HepG2 (cell line): ENCODE measurements around the gene RPL5. TPM values are rescaled to one million over a fixed set of nuclear protein-coding genes. Genes with fewer than 3 reads are reported as not detected.

Experiments
- ATAC-seq: fragments of 200-7000 bp; cut with Tn5 transposase; 3 replicates; pipeline ENCODE4 v1.9.1; 2020; ENCODE audit warnings: mild to moderate bottlenecking, moderate library complexity
- BruUV-seq: library from RNA; stranded (reverse); fragments of 400-500 nt; replicated peaks from 2 replicates; lab custom pipeline; 2021; lab: Mats Ljungman, UMichigan
- CTCF ChIA-PET: fragments of 300-600 bp; formaldehyde crosslinking; extraction: SDS; loops from one replicate; lab custom pipeline; 2021; ENCODE audit warnings: low total read pairs, inconsistent platforms, low intra/inter-chr PET ratio; lab: Yijun Ruan, JAX
- POLR2A ChIA-PET: fragments of 350-600 bp; sonication (Branson Sonifier 250); formaldehyde crosslinking; loops from one replicate; lab custom pipeline; 2020; ENCODE audit warnings: antibody characterized with exemption, inconsistent platforms; lab: Yijun Ruan, JAX
- DNase-seq: peaks from one replicate; pipeline ENCODE4 v3.0.0-alpha.2; 2015; ENCODE audit warnings: low spot score
- FAIRE-seq: peaks from 3 replicates; lab custom pipeline; 2011; peaks lifted over from hg19 to GRCh38; lab: Jason Lieb, UNC
- H2AFZ ChIP-seq: one replicate; pipeline ENCODE4 v1.6.1; 2011; ENCODE audit warnings: low read length, inconsistent platforms
- H3K27ac ChIP-seq: fragments of 300-600 bp; 3 replicates; pipeline ENCODE4 v1.8.0; 2011; ENCODE audit warnings: mixed run types, mild to moderate bottlenecking, mixed read lengths, low read length, inconsistent platforms; ENCODE audit not compliant: insufficient read depth; ENCODE audit errors: extremely low read length
- H3K27me3 ChIP-seq, 2 experiments: fragments of 200-600 bp in 1 of 2; 2 replicates in 1 of 2; 3 replicates in 1 of 2; pipeline versions ENCODE4 v1.6.0 to v1.8.0; 2011; ENCODE audit warnings: low read length in 2 of 2, mild to moderate bottlenecking in 2 of 2, moderate library complexity in 2 of 2, inconsistent platforms in 1 of 2; ENCODE audit not compliant: insufficient read depth in 2 of 2, control insufficient read depth in 1 of 2
- H3K36me3 ChIP-seq, 2 experiments: fragments of 200-600 bp in 1 of 2; replicated peaks in 1 of 2; 2 replicates in 1 of 2; 3 replicates in 1 of 2; pipeline versions ENCODE4 v1.5.1 to v1.8.0; 2011; ENCODE audit warnings: low read length in 2 of 2, inconsistent platforms in 1 of 2; ENCODE audit not compliant: insufficient read depth in 2 of 2, control insufficient read depth in 1 of 2
- H3K4me1 ChIP-seq: 2 replicates; pipeline ENCODE4 v1.5.1; 2012; ENCODE audit warnings: low read length, inconsistent platforms; ENCODE audit not compliant: insufficient read depth
- H3K4me2 ChIP-seq: 2 replicates; pipeline ENCODE4 v1.6.0; 2011; ENCODE audit warnings: low read depth, low read length, inconsistent platforms
- H3K4me3 ChIP-seq, 3 experiments: fragments of 200-600 bp in 1 of 3; sonication (generic), shearing (Covaris generic) in 1 of 3; replicated peaks in 1 of 3; 2 replicates each; pipeline ENCODE4 v1.5.1; 2011 to 2016; ENCODE audit warnings: low read length in 3 of 3, inconsistent platforms in 2 of 3, low read depth in 2 of 3, mild to moderate bottlenecking in 2 of 3, control low read depth in 1 of 3, mixed read lengths in 1 of 3; ENCODE audit not compliant: insufficient read depth in 1 of 3
- H3K79me2 ChIP-seq: one replicate; pipeline ENCODE4 v1.6.1; 2011; ENCODE audit warnings: low read length, inconsistent platforms; ENCODE audit not compliant: insufficient read depth
- H3K9ac ChIP-seq: 2 replicates; pipeline ENCODE4 v1.6.0; 2011; ENCODE audit warnings: mild to moderate bottlenecking, low read depth, low read length, inconsistent platforms; ENCODE audit not compliant: insufficient read depth
- H3K9me3 ChIP-seq: 2 replicates; pipeline ENCODE4 v1.5.1; 2012; ENCODE audit warnings: mild to moderate bottlenecking, low read length
- H4K20me1 ChIP-seq: 2 replicates; pipeline ENCODE4 v1.6.0; 2011; ENCODE audit warnings: inconsistent platforms, mild to moderate bottlenecking, low read length, moderate library complexity; ENCODE audit not compliant: insufficient read depth
- ASH2L ChIP-seq: fragments of 300-600, 200-600 bp; sonication (generic); IDR thresholded peaks from 2 replicates; pipeline ENCODE4 v1.7.0; 2017; ENCODE audit warnings: low read depth, mild to moderate bottlenecking, moderate library complexity, mixed read lengths, low read length; ENCODE audit not compliant: insufficient read length
- ATF7-NPFF ChIP-seq: sonication (generic); formaldehyde crosslinking; IDR thresholded peaks from 2 replicates; pipeline ENCODE4 v1.8.1; 2023; ENCODE audit warnings: mild to moderate bottlenecking, low read depth, missing genetic modification reagents, moderate library complexity
- BRCA1 ChIP-seq: sonication (generic); formaldehyde crosslinking; IDR thresholded peaks from 2 replicates; pipeline ENCODE4 v1.4.0; 2020; ENCODE audit warnings: missing genetic modification reagents
- MBD4 ChIP-seq: IDR thresholded peaks from 2 replicates; pipeline ENCODE4 v1.6.1; 2012; ENCODE audit warnings: low read length, inconsistent platforms, borderline replicate concordance
- NAIF1 ChIP-seq: sonication (generic); formaldehyde crosslinking; IDR thresholded peaks from 2 replicates; pipeline ENCODE4 v1.5.0; 2020; ENCODE audit warnings: mild to moderate bottlenecking, missing genetic modification reagents, borderline replicate concordance
- NCOA1 ChIP-seq: sonication (generic); formaldehyde crosslinking; IDR thresholded peaks from 2 replicates; pipeline ENCODE4 v1.9.0; 2021; ENCODE audit warnings: missing genetic modification reagents
- NR2F2 ChIP-seq: IDR thresholded peaks from 2 replicates; pipeline ENCODE4 v1.6.1; 2012; ENCODE audit warnings: low read depth, inconsistent platforms, borderline replicate concordance
- SP1 ChIP-seq, 2 experiments: fragments of 450-650 bp in 1 of 2; sonication (generic) in 1 of 2; formaldehyde crosslinking in 1 of 2; IDR thresholded peaks; 2 replicates each; pipeline versions ENCODE4 v1.4.0 to v1.6.1; 2016 to 2020; ENCODE audit warnings: missing genetic modification reagents in 1 of 2
- ZNF569 ChIP-seq: sonication (generic); formaldehyde crosslinking; IDR thresholded peaks from 2 replicates; pipeline ENCODE4 v1.5.0; 2020; ENCODE audit warnings: mild to moderate bottlenecking, missing genetic modification reagents, moderate library complexity, borderline replicate concordance
- WGBS: methylation state at CpG from one replicate; pipeline ENCODE4 v1.1.6; 2017; ENCODE audit warnings: low lambda C conversion rate; 5-methylcytosine and 5-hydroxymethylcytosine counted together
- in situ Hi-C: cut with HindIII; loops from 2 replicates; pipeline ENCODE4 v1.10.0; 2017; ENCODE audit warnings: low pct_unique_long_range_greater_than_20kb; ENCODE audit not compliant: extremely low pct_ligation_motif_present
- intact Hi-C: fragments of 100-400 bp; cut with micrococcal nuclease; formaldehyde crosslinking; loops from one replicate; pipeline ENCODE4 v1.10.0; 2022; ENCODE audit not compliant: unreplicated experiment
- polyA plus RNA-seq, 8 experiments: library from polyadenylated mRNA; depleted of rRNA in 3 of 8; stranded (reverse) in 7 of 8; unstranded in 1 of 8; fragments of >200 nt; fragmentation: Illumina TruSeq in 4 of 8; extraction: Trizol in 4 of 8; gene quantifications; 2 replicates each; pipeline versions ENCODE4 v1.2.1 to v1.2.3, GENCODE V29; 2011 to 2016; ENCODE audit warnings: low read depth in 4 of 8, missing spikeins in 1 of 8, mixed read lengths in 1 of 8; ENCODE audit not compliant: insufficient read depth in 1 of 8
- total RNA-seq, 5 experiments: library from RNA; depleted of rRNA; stranded (reverse); fragments of >200 nt; fragmentation: Illumina TruSeq; extraction: Trizol; gene quantifications; 2 replicates each; pipeline ENCODE4 v1.2.3, GENCODE V29; 2016; ENCODE audit warnings: low read depth in 1 of 5
- TF ChIP-seq, protein P1 (sequence below): conservative IDR thresholded peaks from 2 replicates; pipeline ENCODE4 v1.6.1; 2018; ENCODE audit warnings: missing genetic modification reagents
- TF ChIP-seq, protein P2 (sequence below): sonication (generic); formaldehyde crosslinking; IDR thresholded peaks from 2 replicates; pipeline ENCODE4 v1.9.0; 2022; ENCODE audit warnings: low read depth, missing genetic modification reagents
- TF ChIP-seq, protein P3 (sequence below): sonication (generic); formaldehyde crosslinking; IDR thresholded peaks from 2 replicates; pipeline ENCODE4 v1.4.0; 2020; ENCODE audit warnings: missing genetic modification reagents
- TF ChIP-seq, protein P4 (sequence below): sonication (generic); formaldehyde crosslinking; IDR thresholded peaks from 2 replicates; pipeline ENCODE4 v1.5.1; 2020; ENCODE audit warnings: missing genetic modification reagents, mild to moderate bottlenecking, borderline replicate concordance

Gene RPL5
- total and polyA plus RNA-seq, 2 of the 13 experiments (the other 11 are each of a cell fraction or from before 2014, with no cell fraction given), result 2,304 to 2,520 TPM

DNA sequence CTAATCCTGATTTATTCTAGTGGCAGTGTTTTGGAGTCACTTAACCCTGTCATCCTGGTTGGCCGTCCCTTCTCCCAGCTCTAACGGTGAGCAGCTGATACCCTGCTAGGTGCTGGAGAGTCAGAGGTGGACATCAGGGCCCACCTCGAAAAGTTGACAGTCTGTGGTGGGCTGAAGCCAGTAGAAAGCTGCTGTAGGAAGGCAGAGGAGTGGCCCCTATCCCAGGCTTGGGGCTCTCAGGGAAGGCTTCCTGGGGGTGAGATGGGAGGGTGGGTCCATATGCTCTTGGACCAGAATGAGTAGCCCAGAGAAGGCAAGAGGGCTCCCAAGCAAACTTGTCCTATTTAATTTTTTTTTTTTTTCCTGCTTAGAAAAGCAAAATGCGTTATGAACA lies 475 bp upstream of the RPL5 start (continued):
- TF ChIP-seq, protein P1, sequence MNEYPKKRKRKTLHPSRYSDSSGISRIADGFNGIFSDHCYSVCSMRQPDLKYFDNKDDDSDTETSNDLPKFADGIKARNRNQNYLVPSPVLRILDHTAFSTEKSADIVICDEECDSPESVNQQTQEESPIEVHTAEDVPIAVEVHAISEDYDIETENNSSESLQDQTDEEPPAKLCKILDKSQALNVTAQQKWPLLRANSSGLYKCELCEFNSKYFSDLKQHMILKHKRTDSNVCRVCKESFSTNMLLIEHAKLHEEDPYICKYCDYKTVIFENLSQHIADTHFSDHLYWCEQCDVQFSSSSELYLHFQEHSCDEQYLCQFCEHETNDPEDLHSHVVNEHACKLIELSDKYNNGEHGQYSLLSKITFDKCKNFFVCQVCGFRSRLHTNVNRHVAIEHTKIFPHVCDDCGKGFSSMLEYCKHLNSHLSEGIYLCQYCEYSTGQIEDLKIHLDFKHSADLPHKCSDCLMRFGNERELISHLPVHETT (CRISPR knock-in tag), result no peak
- no peak for TF ChIP-seq NR2F2
- TF ChIP-seq ATF7-NPFF (CRISPR knock-in tag), result no peak
- TF ChIP-seq, protein P2, sequence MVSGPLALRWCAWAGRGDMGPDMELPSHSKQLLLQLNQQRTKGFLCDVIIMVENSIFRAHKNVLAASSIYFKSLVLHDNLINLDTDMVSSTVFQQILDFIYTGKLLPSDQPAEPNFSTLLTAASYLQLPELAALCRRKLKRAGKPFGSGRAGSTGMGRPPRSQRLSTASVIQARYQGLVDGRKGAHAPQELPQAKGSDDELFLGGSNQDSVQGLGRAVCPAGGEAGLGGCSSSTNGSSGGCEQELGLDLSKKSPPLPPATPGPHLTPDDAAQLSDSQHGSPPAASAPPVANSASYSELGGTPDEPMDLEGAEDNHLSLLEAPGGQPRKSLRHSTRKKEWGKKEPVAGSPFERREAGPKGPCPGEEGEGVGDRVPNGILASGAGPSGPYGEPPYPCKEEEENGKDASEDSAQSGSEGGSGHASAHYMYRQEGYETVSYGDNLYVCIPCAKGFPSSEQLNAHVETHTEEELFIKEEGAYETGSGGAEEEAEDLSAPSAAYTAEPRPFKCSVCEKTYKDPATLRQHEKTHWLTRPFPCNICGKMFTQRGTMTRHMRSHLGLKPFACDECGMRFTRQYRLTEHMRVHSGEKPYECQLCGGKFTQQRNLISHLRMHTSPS (CRISPR knock-in tag), result no peak
- no peak for TF ChIP-seq MBD4
- no peak for TF ChIP-seq SP1 (IDR thresholded peaks at IDR 0.05)
- no peak for TF ChIP-seq SP1 (CRISPR knock-in tag; IDR thresholded peaks at IDR 0.05)
- TF ChIP-seq NAIF1 (CRISPR knock-in tag), result no peak

DNA sequence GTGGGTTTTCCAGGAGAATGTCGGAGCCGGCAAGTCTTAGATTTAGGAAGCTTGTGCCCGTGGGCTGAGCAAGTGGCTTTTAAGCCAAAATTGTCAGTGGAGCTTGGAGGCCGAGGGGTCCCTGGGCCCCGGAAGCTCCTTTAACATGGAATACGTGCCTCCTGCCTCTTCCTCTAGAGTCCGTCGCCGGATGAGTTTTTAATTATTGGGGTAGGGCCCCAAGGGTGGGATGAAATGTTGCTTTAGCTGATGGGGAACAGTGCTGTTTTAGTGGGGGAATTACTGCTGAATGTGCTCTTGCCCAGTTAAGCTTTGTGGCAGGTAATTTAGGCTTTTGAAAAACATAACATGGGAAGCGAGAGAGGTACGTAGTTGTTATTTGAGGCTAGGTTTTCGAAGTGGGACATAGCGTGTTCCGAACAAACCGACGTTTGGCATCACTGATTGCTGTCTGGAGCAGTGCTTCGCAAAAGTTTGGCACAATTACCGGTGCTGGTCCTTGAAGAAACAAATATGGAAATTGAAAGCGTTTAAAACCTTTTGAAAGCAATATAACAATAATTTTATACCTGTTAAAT lies 786 bp downstream of the RPL5 start:
- H3K79me2 ChIP-seq, result peaks cover 58% of the 10 kb centered on the region
- peaks cover 53% of the 10 kb centered on the region for H3K4me1 ChIP-seq
- WGBS, result 2% methylated on average over 16 of the region's 19 CpGs
- BruUV-seq, result no TSS peak
- FAIRE-seq, result no peak
- H3K27ac ChIP-seq, result peak overlapping the region; percentile 87
- in situ Hi-C loops (no loop called here), intact Hi-C loops (loop anchor here (5.0 kb wide), 1 partner anchor 85 kb away; no protein-coding TSS in a partner anchor)
- H3K4me2 ChIP-seq, result peak overlapping the region; percentile 89
- POLR2A ChIA-PET, result interaction anchor here (1.1 to 2.5 kb wide), 9 partner anchors 9 to 391 kb away, joined by 3 to 23 read pairs (median 9); partner anchors contain the start of genes DIPK1A, EVI5 and MTF2
- H3K36me3 ChIP-seq, result peaks cover 7 to 44% of the 10 kb centered on the region in 2 experiments
- no peaks in the 10 kb centered on the region; a peak in 1 of 5 replicates for H3K27me3 ChIP-seq
- H3K9ac ChIP-seq, result peak overlapping the region; percentile 99
- ATAC-seq, result no peak
- H4K20me1 ChIP-seq, result peaks cover 56% of the 10 kb centered on the region
- DNase-seq, result no peak
- H3K9me3 ChIP-seq, result no peaks in the 10 kb centered on the region
- CTCF ChIA-PET, result no interaction called here
- peak overlapping the region; percentile 94 to 100 (median 96) for H3K4me3 ChIP-seq
- H2AFZ ChIP-seq, result no peak overlapping the region
- TF ChIP-seq, protein P3, sequence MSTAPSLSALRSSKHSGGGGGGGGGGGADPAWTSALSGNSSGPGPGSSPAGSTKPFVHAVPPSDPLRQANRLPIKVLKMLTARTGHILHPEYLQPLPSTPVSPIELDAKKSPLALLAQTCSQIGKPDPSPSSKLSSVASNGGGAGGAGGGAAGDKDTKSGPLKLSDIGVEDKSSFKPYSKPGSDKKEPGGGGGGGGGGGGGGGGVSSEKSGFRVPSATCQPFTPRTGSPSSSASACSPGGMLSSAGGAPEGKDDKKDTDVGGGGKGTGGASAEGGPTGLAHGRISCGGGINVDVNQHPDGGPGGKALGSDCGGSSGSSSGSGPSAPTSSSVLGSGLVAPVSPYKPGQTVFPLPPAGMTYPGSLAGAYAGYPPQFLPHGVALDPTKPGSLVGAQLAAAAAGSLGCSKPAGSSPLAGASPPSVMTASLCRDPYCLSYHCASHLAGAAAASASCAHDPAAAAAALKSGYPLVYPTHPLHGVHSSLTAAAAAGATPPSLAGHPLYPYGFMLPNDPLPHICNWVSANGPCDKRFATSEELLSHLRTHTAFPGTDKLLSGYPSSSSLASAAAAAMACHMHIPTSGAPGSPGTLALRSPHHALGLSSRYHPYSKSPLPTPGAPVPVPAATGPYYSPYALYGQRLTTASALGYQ (CRISPR knock-in tag), result no peak
- TF ChIP-seq BRCA1 (0 out of 2 replicates have a peak, but pooled peaks have one; percentile 8), ASH2L (peak; percentile 7), NCOA1 (0 out of 2 replicates have a peak, but pooled peaks have one; percentile 6), ZNF569 (CRISPR knock-in tag) (0 out of 2 replicates have a peak, but pooled peaks have one; percentile 2)
- TF ChIP-seq, protein P4, sequence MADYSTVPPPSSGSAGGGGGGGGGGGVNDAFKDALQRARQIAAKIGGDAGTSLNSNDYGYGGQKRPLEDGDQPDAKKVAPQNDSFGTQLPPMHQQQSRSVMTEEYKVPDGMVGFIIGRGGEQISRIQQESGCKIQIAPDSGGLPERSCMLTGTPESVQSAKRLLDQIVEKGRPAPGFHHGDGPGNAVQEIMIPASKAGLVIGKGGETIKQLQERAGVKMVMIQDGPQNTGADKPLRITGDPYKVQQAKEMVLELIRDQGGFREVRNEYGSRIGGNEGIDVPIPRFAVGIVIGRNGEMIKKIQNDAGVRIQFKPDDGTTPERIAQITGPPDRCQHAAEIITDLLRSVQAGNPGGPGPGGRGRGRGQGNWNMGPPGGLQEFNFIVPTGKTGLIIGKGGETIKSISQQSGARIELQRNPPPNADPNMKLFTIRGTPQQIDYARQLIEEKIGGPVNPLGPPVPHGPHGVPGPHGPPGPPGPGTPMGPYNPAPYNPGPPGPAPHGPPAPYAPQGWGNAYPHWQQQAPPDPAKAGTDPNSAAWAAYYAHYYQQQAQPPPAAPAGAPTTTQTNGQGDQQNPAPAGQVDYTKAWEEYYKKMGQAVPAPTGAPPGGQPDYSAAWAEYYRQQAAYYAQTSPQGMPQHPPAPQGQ (CRISPR knock-in tag), result no peak
